ENCODE measurements around the gene SYNE2.

Gene SYNE2

DNA sequence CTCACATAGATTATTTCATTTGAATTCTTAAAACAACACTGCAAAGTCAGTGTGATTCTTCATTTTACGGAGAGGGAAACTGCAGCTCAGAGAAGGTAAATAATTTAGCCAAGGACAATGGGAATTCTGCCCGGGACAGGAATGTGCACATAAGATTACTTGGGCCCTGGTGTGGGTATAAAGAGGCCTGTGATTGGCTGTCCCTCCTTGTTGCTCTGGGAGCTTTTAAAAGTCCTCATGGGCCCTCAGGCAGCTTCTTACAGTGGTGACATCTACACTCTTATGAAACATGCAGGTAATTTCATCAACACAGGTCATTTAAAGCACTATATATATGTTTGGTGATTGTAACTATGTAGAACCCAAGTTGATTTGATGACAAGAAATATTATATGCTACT, 341.0 kb downstream of the SYNE2 start:
- DNase-seq (ENCODE audit: low read depth): no peak
- no peak overlapping the region for H3K4me3 ChIP-seq (replicated peaks; ENCODE audit: low read depth, low read length)
- TF ChIP-seq, protein P1, sequence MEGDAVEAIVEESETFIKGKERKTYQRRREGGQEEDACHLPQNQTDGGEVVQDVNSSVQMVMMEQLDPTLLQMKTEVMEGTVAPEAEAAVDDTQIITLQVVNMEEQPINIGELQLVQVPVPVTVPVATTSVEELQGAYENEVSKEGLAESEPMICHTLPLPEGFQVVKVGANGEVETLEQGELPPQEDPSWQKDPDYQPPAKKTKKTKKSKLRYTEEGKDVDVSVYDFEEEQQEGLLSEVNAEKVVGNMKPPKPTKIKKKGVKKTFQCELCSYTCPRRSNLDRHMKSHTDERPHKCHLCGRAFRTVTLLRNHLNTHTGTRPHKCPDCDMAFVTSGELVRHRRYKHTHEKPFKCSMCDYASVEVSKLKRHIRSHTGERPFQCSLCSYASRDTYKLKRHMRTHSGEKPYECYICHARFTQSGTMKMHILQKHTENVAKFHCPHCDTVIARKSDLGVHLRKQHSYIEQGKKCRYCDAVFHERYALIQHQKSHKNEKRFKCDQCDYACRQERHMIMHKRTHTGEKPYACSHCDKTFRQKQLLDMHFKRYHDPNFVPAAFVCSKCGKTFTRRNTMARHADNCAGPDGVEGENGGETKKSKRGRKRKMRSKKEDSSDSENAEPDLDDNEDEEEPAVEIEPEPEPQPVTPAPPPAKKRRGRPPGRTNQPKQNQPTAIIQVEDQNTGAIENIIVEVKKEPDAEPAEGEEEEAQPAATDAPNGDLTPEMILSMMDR (IDR thresholded peaks at IDR 0.05; ENCODE audit: low read length, missing control alignments): no peak

DNA sequence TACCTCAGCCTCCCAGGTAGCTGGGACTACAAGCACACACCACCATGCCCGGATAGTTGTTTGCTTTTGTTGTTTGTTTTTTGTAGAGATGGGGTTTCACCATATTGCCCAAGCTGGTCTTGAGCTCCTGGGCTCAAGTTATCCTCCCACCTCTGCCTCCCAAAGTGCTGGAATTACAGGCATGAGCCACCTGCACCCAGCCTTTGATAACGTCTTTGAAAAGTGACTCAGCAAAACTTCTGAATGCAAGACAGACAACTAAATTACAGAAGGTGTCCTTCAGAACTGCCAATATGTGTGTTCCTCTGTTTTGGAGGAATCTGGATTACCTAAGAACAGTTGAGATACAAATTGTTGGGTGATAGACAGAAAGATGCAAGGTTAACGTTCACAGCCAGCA, 341.6 kb downstream of the SYNE2 start:
- TF ChIP-seq, protein P1 (IDR thresholded peaks at IDR 0.05; ENCODE audit: low read length, missing control alignments): no peak
- H3K4me3 ChIP-seq (replicated peaks; ENCODE audit: low read depth, low read length): no peak overlapping the region

DNA sequence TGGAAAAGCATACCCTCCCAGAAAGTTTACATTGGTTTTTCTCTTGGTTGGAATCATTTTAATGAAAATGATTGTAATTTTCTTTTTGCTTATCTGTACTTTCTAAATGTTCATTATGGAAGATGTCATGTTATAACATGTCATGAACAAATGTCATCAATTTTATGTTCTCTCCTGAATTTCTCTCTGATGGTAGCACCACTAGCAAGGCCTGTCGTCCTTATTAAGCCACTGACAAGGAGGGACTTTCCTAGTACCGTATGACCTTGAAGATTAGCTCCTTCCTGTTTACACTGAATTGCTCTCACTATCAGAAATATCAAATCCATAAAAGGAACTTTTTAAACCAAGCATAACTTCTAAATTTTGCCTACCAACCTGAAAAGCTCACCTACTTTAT, 342.4 kb downstream of the SYNE2 start:
- no peak for DNase-seq (ENCODE audit: low read depth)
- TF ChIP-seq, protein P1 (IDR thresholded peaks at IDR 0.05; ENCODE audit: low read length, missing control alignments): no peak
- H3K4me3 ChIP-seq (replicated peaks; ENCODE audit: low read depth, low read length): no peak overlapping the region

More for the DNA sequence above, 341.6 kb downstream of the SYNE2 start:
- no peak for DNase-seq (ENCODE audit: low read depth)

DNA sequence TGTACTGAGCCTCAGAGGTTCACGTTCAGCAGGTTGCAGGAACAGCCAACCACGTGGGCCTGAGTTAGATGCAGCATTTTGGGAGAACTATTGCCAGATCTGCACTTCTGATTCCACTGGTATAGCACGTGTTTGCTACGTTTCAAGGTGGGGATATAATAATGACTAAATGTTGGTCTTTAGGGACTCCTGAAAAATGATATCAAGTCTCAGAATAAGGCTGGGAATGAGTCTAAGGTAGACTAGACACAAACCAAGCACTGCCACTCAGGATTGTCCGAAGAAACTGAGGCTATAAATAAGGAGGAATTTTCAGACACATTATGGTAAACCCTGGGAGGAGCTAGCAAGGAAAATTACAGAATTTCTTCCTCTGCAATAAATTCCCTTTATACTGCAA, 343.3 kb downstream of the SYNE2 start:
- no peak for DNase-seq (ENCODE audit: low read depth)
- TF ChIP-seq, protein P1 (IDR thresholded peaks at IDR 0.05; ENCODE audit: low read length, missing control alignments): no peak
- no peak overlapping the region for H3K4me3 ChIP-seq (replicated peaks; ENCODE audit: low read depth, low read length)

DNA sequence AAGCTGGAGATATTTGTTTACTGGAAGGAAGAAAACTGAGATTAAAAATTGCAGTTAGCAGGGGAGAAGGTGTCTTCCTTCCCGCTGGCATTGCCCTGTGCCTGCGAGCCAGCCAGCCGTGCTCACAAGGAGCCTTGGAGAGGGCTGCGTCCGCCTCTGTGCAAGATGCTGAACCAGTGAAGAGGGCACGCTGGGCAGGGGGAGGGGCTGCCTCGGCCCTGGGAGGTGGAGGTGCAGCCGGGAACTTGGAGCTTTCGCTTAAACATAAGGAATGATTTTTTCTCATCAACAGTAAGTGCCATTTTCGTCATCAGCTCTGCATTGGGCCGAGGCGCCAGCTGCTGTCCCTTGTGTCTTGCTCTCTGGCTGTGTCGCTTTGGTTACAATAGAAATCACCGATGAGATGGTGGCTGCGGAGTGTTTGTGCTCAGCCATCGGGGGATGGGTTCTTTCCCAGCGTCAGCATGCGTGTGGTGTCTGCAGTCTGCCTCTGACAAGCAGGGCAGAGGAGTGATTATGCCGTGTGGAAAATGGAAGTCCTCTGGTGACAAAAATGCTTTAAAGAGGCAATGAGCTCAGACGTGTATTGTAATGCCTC, 344.1 kb downstream of the SYNE2 start:
- peak overlapping the region; percentile 51 for H3K4me3 ChIP-seq (replicated peaks; ENCODE audit: low read depth, low read length)
- peak; percentile 61 for DNase-seq (ENCODE audit: low read depth)

DNA sequence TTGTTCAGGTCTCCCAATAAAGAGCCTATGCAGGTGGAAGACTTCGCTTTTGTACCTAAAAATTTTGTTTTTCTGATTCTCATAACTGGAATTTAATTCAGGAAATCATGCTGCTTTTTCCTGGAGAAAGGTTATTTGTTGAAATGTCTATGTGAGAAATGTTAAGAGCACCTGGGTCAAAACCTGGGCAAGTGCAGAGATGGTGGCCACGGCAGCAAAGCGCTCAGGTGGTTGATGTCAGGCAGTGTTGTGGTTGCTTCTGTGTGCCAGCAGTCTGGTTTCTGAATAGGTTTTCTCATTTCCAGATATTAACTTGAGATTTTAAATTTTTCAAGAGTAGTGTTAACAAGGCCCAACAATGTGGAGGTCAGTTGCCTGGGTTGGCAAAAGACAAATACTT, 345.2 kb downstream of the SYNE2 start:
- H3K4me3 ChIP-seq (replicated peaks; ENCODE audit: low read depth, low read length): no peak overlapping the region
- no peak for DNase-seq (ENCODE audit: low read depth)
- TF ChIP-seq, protein P1 (IDR thresholded peaks at IDR 0.05; ENCODE audit: low read length, missing control alignments): no peak

More for the DNA sequence above, 344.1 kb downstream of the SYNE2 start:
- TF ChIP-seq, protein P1 (IDR thresholded peaks at IDR 0.05; ENCODE audit: low read length, missing control alignments): no peak

DNA sequence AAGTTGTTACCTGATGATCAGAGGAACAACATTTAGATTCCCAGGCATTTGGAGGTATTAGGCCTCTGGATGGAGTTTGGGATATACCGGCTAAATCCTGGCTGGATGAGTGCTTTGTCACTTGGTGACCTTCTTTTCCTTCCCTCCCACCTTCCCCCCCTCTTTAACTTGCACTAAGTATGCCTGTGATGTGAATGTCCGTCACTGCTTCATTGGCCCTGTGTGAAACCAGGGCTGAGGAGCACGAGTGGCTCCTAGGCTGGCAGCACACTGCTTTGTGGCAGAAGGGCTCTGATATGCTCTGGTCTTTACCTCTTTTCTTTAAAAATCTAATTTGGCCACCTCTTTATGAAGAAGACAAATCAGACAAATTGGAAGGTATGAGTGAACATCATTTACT, 345.7 kb downstream of the SYNE2 start:
- TF ChIP-seq, protein P1 (IDR thresholded peaks at IDR 0.05; ENCODE audit: low read length, missing control alignments): no peak
- no peak for DNase-seq (ENCODE audit: low read depth)
- no peak overlapping the region for H3K4me3 ChIP-seq (replicated peaks; ENCODE audit: low read depth, low read length)
